Ovary (tissue), 9 donors: ENCODE measurements around the gene PBX1. TPM values are rescaled to one million over a fixed set of nuclear protein-coding genes. Genes with fewer than 3 reads are reported as not detected.

Source experiments
- DNase-seq, 5 donors: peaks; one replicate each; pipeline ENCODE4 v3.0.0-alpha.2; 2019 to 2020
- H3K27ac ChIP-seq, 2 donors: fragments of 200-600 bp; one replicate each; pipeline versions ENCODE4 v1.5.1 to v1.8.0; 2019 to 2022
- H3K27me3 ChIP-seq: fragments of 200-600 bp; one replicate; pipeline ENCODE4 v1.8.0; 2022
- H3K36me3 ChIP-seq: fragments of 200-600 bp; sonication (generic); one replicate; pipeline ENCODE4 v1.5.1; 2019
- H3K4me1 ChIP-seq: one replicate; pipeline ENCODE4 v1.8.1; 2013; ENCODE audit warnings: mild to moderate bottlenecking, moderate library complexity; ENCODE audit not compliant: insufficient read depth
- H3K4me3 ChIP-seq: fragments of 200-600 bp; sonication (generic); one replicate; pipeline ENCODE4 v1.5.1; 2017
- H3K9me3 ChIP-seq, 2 donors: fragments of 200-600 bp in 1 of 2; sonication (generic) in 1 of 2; one replicate each; pipeline versions ENCODE4 v1.5.1 to v1.8.1; 2013 to 2019; ENCODE audit warnings: mild to moderate bottlenecking in 1 of 2, moderate library complexity in 1 of 2
- EP300 ChIP-seq: sonication (generic); formaldehyde crosslinking; IDR thresholded peaks from one replicate; pipeline ENCODE4 v1.6.1; 2017; ENCODE audit warnings: antibody characterized with exemption
- POLR2A ChIP-seq: fragments of 450-650 bp; IDR thresholded peaks from one replicate; pipeline ENCODE4 v1.6.1; 2017; ENCODE audit warnings: antibody characterized with exemption, mild to moderate bottlenecking, moderate library complexity
- WGBS, 3 donors: extraction: QIAGEN DNeasy Blood & Tissue Kit in 1 of 3; methylation state at CpG; one replicate each; pipeline versions ENCODE4 v1.1.5 to v1.1.7; 2013 to 2017; 5-methylcytosine and 5-hydroxymethylcytosine counted together
- intact Hi-C, 4 donors: fragments of 100-400 bp; cut with DNase I; formaldehyde crosslinking; loops; one replicate each; pipeline versions ENCODE4 v1.11.0 to v1.15.1; 2022 to 2023
- polyA plus RNA-seq, 2 donors: library from polyadenylated mRNA; stranded (reverse); fragments of 200-250 nt in 1 of 2; fragments of 350-450 nt in 1 of 2; fragmentation: Illumina TruSeq in 1 of 2; extraction: RNeasy Lipid Tissue Mini Kit (QIAGEN cat#74804) in 1 of 2; gene quantifications; one replicate each; pipeline ENCODE4 v1.2.3, GENCODE V29; 2013 to 2014
- total RNA-seq, 7 donors: library from RNA; depleted of rRNA in 2 of 7; stranded (reverse); fragments of >200 nt in 2 of 7; fragmentation: NEBNext Ultra II Directional in 3 of 7; extraction: Animal tissue kit (Norgen Biotek cat#: 25700) in 3 of 7; gene quantifications; one replicate each; pipeline versions ENCODE4 v1.1.0 to v1.2.4, GENCODE V29; 2016 to 2023
- TF ChIP-seq, protein P1 (sequence below), 3 donors: fragments of 450-650 bp in 2 of 3; fragments of 200-600 bp in 1 of 3; IDR thresholded peaks; one replicate each; pipeline versions ENCODE4 v1.5.1 to v1.8.0; 2016 to 2022; ENCODE audit warnings: antibody characterized with exemption in 3 of 3, mild to moderate bottlenecking in 1 of 3
- donor health status: DM: no; HTN: no; CAD: no; lungs with moderate emphysema.
- donor health status: DM: no; HTN: no; CAD: no.
- donor health status: Bipolar disorder and iron deficiency.
- donor health status: DM: yes; HTN: yes; CAD: no.
- donor health status: DM: no; HTN: no; CAD: no.
- donor health status: DM: yes; HTN: yes; CAD: no.

PBX1 gene
- total and polyA plus RNA-seq, 9 donors: 43.7 to 220 (median 142) TPM

DNA sequence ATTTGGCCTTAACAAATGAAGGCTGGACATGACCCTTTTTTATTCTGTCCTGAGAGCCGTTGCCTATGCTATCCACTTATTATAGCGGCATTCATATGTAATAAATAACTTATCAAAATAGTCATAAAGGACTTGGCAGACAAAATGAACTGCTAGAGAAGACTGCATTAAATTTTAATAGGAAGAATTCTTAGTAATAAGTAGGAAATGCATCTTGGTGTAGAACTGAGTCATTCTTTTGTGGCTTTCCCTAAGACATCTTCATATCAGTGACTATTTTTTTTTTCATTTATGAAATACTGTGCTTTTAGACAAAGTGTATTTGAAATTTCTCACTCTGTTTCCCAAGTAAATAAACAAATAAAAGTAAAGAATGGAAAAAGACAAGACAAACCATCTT lies 45.6 kb downstream of the PBX1 start:
- no peak for DNase-seq
- no peak for TF ChIP-seq POLR2A
- TF ChIP-seq, protein P1, sequence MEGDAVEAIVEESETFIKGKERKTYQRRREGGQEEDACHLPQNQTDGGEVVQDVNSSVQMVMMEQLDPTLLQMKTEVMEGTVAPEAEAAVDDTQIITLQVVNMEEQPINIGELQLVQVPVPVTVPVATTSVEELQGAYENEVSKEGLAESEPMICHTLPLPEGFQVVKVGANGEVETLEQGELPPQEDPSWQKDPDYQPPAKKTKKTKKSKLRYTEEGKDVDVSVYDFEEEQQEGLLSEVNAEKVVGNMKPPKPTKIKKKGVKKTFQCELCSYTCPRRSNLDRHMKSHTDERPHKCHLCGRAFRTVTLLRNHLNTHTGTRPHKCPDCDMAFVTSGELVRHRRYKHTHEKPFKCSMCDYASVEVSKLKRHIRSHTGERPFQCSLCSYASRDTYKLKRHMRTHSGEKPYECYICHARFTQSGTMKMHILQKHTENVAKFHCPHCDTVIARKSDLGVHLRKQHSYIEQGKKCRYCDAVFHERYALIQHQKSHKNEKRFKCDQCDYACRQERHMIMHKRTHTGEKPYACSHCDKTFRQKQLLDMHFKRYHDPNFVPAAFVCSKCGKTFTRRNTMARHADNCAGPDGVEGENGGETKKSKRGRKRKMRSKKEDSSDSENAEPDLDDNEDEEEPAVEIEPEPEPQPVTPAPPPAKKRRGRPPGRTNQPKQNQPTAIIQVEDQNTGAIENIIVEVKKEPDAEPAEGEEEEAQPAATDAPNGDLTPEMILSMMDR (IDR thresholded peaks at IDR 0.05): no peak
- intact Hi-C loops: loop anchor here in 1 of 4 donors (10.0 kb wide), 1 partner anchor 180 kb away; no protein-coding TSS in a partner anchor
- WGBS, 3 donors: 53 to 63% (median 62%) methylated on average over 2 of the region's 2 CpGs
- H3K27me3 ChIP-seq: no peaks in the 10 kb centered on the region
- H3K4me1 ChIP-seq: peaks cover 12% of the 10 kb centered on the region
- H3K4me3 ChIP-seq: no peak overlapping the region
- no peaks in the 10 kb centered on the region for H3K9me3 ChIP-seq
- H3K27ac ChIP-seq: peak overlapping the region in 1 of 2 donors; percentile 23
- H3K36me3 ChIP-seq: no peaks in the 10 kb centered on the region

- peak overlapping the region in 1 of 2 donors; percentile 23 for H3K27ac ChIP-seq
- no peak for DNase-seq
- peaks cover 12% of the 10 kb centered on the region for H3K4me1 ChIP-seq
- WGBS, 3 donors: 52 to 82% (median 68%) methylated on average over 3 of the region's 3 CpGs
- H3K4me3 ChIP-seq: no peak overlapping the region
- H3K27me3 ChIP-seq: no peaks in the 10 kb centered on the region
- intact Hi-C loops: loop anchor here in 1 of 4 donors (10.0 kb wide), 1 partner anchor 179 kb away; no protein-coding TSS in a partner anchor
- H3K36me3 ChIP-seq: no peaks in the 10 kb centered on the region
- H3K9me3 ChIP-seq: no peaks in the 10 kb centered on the region
- TF ChIP-seq, protein P1 (IDR thresholded peaks at IDR 0.05): no peak
- no peak for TF ChIP-seq POLR2A
- TF ChIP-seq EP300: no peak
Observed at GRCh38 chr1:164605254-164606091, 46.5 kb downstream of the PBX1 start.

DNA sequence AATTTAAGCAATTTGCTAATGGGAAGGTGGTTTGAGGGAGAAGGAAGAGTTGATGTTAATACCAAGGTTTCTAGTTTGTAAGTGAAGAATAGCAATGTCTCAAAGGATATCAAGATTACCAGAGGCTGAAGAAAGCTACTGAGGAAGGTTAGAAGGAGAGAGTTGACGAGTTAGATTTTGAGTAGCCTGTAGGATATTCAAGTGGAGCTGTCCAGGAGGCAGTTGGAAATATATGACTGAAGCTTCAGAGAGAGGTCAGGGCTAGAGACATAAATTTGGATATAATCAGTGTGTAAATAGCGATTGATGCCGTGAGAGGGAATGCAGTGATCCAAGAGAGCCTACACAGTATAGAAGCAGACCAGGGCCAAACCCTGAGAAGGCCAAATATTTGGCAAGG lies 48.4 kb downstream of the PBX1 start:
- 36 to 50% (median 45%) methylated on average over 3 of the region's 3 CpGs for WGBS, 3 donors

DNA sequence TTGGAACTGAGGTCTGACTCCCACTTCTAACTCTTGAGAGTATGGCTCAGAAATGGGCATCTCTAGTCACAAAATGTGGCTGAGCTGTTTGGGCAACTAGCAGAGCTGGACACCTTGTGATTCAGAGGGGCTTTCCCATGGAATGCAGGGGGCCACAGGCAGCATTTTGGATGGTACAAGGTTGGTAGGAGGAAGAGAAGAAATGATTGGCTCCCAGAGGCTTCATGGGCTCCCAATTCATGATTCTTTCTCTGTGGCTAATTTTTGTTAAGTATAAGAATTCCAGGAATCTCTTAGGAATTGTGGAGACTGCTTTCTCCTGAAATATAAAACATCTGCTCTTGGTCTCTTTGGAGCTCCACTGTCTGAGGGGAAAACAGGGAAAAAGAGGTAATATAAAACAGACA lies 49.7 kb downstream of the PBX1 start:
- no peak for DNase-seq
- Histone ChIP-seq H3K36me3 (no peaks in the 10 kb centered on the region), H3K4me3 (no peak overlapping the region), H3K27ac (no peak overlapping the region), H3K4me1 (peaks cover 22% of the 10 kb centered on the region), H3K27me3 (no peaks in the 10 kb centered on the region), H3K9me3 (no peaks in the 10 kb centered on the region)
- TF ChIP-seq POLR2A: no peak
- TF ChIP-seq, protein P1 (IDR thresholded peaks at IDR 0.05): no peak
- TF ChIP-seq EP300: no peak
- intact Hi-C loops: loop anchor here in 1 of 4 donors (10.0 kb wide), 1 partner anchor 176 kb away; no protein-coding TSS in a partner anchor

More for the DNA sequence above, 48.4 kb downstream of the PBX1 start:
- Histone ChIP-seq H3K27ac (no peak overlapping the region), H3K4me3 (no peak overlapping the region), H3K27me3 (no peaks in the 10 kb centered on the region), H3K4me1 (peaks cover 19% of the 10 kb centered on the region), H3K9me3 (no peaks in the 10 kb centered on the region), H3K36me3 (no peaks in the 10 kb centered on the region)
- no peak for DNase-seq
- intact Hi-C loops: loop anchor here in 1 of 4 donors (10.0 kb wide), 1 partner anchor 177 kb away; no protein-coding TSS in a partner anchor
- no peak for TF ChIP-seq EP300

DNA sequence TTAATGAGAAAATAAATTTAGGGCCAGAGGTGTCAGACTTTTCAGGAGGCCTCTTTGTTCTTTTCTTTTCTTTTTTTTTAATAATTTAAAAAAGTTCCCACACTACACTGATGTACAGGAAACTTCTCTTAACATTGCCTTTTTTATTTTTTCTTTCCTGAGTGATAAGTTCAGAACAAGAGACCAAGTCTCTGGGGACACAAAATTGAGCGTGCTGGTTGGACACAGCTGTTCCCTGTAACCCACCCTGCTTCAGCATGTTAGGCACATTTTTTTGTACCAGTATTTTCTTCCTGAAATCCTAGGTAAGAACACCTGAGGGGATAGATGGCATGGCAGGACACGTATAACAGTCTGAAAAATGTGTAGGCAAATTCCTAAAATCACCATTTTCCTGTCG lies 50.1 kb downstream of the PBX1 start:
- intact Hi-C loops: loop anchor here in 1 of 4 donors (10.0 kb wide), 1 partner anchor 176 kb away; no protein-coding TSS in a partner anchor
- TF ChIP-seq, protein P1 (IDR thresholded peaks at IDR 0.05): no peak
- TF ChIP-seq POLR2A (no peak), EP300 (no peak)
- DNase-seq: no peak
- no peaks in the 10 kb centered on the region for H3K9me3 ChIP-seq
- H3K4me3 ChIP-seq: no peak overlapping the region
- H3K36me3 ChIP-seq: no peaks in the 10 kb centered on the region
- H3K27ac ChIP-seq: no peak overlapping the region
- no peaks in the 10 kb centered on the region for H3K27me3 ChIP-seq
- peaks cover 23% of the 10 kb centered on the region for H3K4me1 ChIP-seq
- 58 to 61% (median 59%) methylated on average over 3 of the region's 3 CpGs for whole genome bisulfite sequencing, 3 donors
